HL-60/S4 treated with retinoic acid at 250 ng/mL for 4 days and 3 days (cell line): ENCODE data around the gene ADCYAP1.

ENCODE experiments used
- in situ Hi-C: fragments of 300-500 bp; cut with MboI; formaldehyde crosslinking; loops from 2 replicates; pipeline ENCODE4 v1.7.0; 2022; ENCODE audit warnings: low sequenced_read_pairs

ADCYAP1 gene

GRCh38 chr18:959854-960253 is 55.2 kb downstream of the ADCYAP1 start:
- in situ Hi-C loops, result no loop called here
